CD4-positive, alpha-beta T cell treated with Interferon alpha-2 for 1 hour (primary cell): ENCODE data around the gene CBX1.
"Not testable (repeated sequence)": the region's sequence is repeated elsewhere in the genome, so short reads cannot be mapped to it uniquely, and the experiment has no call there.

Experiments
- DNase-seq, 2 donors: peaks; one replicate each; pipeline ENCODE4 v3.0.0-alpha.2; 2020 to 2022

CBX1 gene

GRCh38 chr17:48048384-48049126, 52.7 kb downstream of the CBX1 start:
- peak; percentile 24 to 37 for DNase-seq

DNA sequence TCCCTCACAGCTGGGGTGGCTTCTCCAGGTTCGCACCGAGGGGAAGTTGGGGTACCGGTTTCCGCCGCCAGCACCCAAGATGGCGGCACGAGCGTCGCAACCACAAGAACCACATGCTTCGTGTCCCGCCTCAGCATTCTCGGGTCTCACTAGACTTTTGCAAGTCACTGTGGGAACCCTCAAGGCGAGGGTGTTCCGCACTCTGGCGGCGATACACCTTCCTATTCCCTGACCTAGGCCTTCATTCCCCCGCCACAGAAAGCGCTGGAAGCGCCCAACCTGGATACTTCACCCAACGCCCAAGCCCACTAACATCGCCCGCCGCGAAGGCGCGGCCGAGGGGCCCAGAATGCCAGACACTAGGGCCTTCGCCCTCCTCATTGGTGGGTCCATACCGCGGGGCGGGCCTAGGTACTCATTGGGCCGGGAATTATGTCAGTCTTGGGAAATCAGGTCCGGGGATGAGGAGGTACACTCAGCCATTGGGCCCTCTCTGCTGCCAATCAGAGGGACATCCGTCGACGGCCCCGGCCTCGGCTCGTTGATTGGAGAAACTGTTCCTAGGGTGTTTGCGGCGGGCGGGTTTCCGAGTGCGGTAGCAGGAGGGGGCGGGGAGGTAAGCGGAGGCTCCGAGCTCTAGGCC, 53.4 kb downstream of the CBX1 start, which contains the start of gene NFE2L1:
Gene NFE2L1 (plus strand): TSS at position 619 of the 643 bp plus-strand sequence. CDS start 2,760 bp downstream, outside the sequence.
- peak; percentile 98 to 99 for DNase-seq

GRCh38 chr17:48047113-48047740, 54.1 kb downstream of the CBX1 start:
- DNase-seq: no peak

DNA sequence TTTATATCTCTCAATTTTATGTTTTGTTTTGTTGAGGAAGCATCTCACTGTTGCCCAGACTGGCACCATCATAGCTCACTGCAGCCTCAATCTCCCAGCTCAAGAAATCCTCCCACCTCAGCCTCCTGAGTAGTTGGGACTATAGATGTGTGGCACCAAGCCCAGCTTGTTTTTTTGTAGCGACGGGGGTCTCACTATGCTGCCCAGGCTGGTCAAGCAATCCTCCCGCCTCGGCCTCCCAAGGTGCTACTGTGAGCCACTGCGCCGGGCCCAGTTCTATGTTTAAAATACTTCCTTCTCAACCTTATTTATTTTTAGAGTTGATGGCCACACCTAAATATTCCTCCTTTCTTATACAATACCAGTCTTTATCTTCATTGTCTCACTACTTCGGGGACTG, 55.0 kb downstream of the CBX1 start:
- DNase-seq: no peak

DNA sequence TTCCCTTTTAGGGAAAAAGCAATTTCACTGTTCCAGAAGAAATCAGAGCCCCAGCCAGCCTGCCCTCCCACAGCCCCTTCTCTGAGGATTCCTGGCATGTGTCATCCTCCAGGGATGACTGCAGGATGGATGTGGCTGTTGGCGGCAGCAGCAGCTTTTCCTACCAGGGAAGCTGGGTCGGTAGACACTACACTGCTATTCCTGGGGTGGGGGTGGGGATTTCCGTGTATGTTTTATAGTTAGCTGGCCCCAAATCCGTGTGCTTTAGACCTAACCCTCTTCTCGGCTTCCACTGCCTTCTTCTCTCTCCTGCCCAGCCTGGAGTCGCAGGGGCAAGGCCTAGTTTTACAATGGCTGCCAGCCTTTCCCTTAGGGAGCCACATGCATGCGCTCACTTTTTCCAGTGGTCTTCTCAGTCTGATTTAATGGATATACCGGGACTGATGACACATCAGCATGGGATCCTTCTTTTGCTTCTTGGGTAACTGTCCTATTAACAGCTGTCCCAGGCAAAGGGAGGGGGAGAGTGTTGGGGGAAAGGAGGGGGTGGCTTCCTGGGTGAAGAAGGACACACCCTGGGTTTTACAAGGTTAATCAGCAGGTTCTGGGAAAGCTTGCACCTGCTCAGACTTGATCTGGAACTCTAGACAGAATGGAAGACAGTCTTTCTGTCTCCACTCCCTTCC, 55.8 kb downstream of the CBX1 start:
- no peak for DNase-seq

- DNase-seq: no peak
Measured at GRCh38 chr17:48044851-48045250, 56.4 kb downstream of the CBX1 start.

- DNase-seq: no peak
Measured at GRCh38 chr17:48043176-48043575, 58.1 kb downstream of the CBX1 start.

GRCh38 chr17:48038687-48039086, 62.6 kb downstream of the CBX1 start:
- no peak for DNase-seq

GRCh38 chr17:48037838-48038323, 63.4 kb downstream of the CBX1 start:
- DNase-seq: no peak

- DNase-seq: peak; percentile 66 to 72
Measured at GRCh38 chr17:48037036-48037837, 64.0 kb downstream of the CBX1 start, which contains the start of gene COPZ2. Gene COPZ2 (minus strand): TSS chr17:48037797. CDS start chr17:48037777, 20 bp downstream.

DNA sequence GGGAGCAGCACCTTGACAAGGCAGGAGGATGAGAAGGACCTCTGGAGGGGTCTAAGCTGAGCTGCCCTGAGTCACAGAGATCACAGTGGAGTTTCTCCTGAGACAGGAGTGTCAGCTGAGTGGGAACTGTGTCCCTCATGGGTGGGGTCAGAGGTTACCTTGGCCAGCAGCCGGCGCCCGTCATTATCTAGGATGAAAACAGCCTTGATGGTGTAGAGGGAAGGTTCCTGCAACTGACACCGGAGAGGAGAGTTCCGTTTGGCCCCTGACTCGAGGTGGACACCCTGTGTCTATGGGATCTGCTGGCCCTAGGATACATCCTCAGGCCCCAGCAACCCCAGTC, 64.6 kb downstream of the CBX1 start:
- DNase-seq: no peak

DNA sequence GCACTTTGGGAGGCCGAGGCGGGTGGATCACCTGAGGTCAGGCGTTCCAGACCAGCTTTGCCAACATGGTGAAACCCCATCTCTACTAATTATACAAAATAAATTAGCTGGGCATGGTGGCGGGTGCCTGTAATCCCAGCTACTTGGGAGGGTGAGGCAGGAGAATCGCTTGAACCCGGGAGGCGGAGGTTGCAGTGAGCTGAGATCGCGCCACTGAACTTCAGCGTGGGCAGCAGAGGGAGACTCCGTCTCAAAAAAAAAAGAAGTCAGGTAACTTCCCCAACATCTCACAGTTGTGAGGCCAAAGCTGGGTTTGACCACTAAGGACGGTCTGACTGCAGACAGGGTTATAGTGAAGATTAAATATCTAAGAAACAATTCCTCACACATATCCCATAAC, 66.5 kb downstream of the CBX1 start:
- not testable (repeated sequence) for DNase-seq

DNA sequence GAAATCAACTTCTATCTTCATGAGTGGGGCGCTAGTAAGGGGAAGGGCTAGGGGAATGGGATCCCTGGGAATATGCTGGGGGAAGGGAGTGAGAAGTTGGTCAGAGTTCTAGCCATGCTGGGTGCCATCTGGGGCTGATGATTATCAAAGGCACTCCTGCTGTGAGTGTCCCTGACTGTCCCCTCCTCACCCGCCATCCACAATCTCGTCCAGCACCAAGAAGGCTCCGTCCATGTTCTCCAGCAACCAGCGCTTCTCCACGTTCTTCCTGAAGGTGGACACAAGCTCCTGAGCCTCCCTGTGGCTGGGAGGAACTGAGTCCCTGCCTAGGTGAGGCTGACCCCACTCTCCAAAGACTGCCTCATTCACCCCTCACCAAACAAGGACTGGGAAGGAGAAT, 69.3 kb downstream of the CBX1 start:
- DNase-seq: no peak

GRCh38 chr17:48030531-48030930, 70.7 kb downstream of the CBX1 start:
- DNase-seq: no peak

DNA sequence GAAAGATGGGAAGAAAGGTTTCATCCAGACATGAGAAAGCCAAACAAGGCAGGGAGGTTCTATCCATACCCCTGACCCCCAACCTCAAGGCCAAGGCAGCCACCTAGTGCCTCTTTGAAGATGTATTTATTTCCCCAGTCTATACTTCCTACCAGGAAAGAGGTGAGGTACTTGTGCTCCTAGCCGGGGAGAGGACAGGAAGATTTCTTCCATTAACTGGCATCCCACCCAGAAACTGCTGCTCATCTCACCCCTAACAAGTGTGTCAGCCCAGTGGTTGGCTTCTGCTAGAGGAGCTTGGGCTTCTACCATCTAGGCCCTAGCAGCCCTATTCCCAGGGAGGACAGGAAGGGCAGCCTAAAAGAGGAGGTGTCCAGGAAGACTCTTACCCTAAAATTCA, 72.5 kb downstream of the CBX1 start:
- DNase-seq: no peak

DNA sequence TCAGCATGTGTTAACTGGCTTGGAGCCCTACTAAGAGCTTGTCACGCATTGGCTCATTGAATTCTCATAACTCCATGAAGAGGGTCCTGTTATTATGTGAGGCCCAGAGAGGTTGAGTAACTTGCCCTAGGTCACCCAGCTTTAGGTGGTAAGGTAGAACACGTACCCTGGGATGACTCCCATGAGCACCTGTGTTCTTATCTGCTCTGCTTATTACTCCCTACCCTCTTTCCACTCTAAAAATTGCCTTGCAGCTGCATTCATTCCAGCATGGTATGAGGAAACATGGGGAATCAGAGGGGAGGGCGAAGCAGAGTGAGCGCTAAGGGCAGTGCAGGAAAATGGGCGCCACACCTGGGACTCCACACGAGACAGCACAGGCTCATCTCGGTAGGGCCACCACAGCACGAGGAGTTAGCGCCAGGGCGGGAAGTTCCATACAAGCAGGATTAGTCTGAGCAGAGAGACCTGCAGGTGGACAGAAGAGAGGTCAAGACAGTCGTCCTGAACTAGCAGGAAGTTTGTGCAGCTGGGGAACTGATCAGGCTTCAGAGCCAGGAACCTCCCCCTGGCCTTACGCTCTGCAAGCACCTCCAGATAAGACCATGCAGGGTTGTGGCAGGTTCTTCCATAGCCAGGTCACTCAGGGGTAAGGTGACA, 73.8 kb downstream of the CBX1 start:
- DNase-seq: no peak

DNA sequence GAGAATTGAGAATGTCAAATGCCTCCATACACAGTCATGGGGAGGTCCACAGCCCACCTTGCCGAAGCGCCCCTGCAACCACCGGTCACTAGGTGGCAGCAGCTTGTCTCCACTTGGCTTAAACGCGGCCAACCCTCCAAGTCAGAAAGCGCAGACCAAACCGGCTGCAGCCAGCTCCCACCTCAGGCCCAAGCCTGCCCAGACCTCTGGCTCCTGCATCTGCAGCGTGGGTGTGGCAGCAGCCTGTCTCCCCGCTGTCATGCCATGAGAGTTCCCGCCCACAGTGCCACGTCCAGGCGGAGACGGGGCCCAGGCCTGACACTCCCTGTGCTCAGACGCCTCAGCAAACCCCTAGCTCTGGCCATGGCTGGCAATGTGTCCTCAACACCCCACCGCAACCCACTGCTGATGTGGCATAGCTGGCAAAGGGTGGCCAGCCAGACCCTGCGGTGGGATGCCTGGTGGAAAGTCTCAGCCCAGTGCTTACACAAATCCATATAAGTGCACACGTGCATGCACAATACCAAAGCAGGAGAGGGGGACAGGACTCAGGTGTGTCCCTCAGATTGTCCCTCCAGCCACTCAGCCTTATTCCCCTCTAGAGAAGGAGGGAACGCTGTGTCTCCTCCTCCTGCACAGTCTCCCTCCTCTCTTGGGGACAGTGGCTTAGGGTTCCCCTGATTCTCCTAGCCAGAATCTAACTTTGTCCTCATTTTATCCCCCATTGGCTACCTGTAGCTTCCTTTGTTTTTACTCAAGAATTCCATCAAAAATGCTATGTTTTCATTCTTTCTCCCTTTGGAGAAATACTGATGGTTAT, 74.6 kb downstream of the CBX1 start:
- DNase-seq: peak; percentile 73 to 75

GRCh38 chr17:48025904-48026501, 75.3 kb downstream of the CBX1 start:
- DNase-seq: no peak

- peak; percentile 97 to 98 for DNase-seq
Measured at GRCh38 chr17:48025040-48025903, 76.0 kb downstream of the CBX1 start.
